Nephron progenitor cell (in vitro differentiated cells): ENCODE results near the gene HPCAL1.

ENCODE experiments used
- DNase-seq: peaks from one replicate; pipeline ENCODE4 v3.0.0; 2021
- H3K27ac Mint-ChIP-seq: 2 replicates; pipeline ENCODE4 v1.8.0; 2021; ENCODE audit warnings: mild to moderate bottlenecking, moderate library complexity, mixed read lengths
- H3K27me3 Mint-ChIP-seq: 2 replicates; pipeline ENCODE4 v1.8.0; 2021; ENCODE audit warnings: mild to moderate bottlenecking, low read depth, mixed read lengths; ENCODE audit not compliant: poor library complexity
- H3K36me3 Mint-ChIP-seq: 2 replicates; pipeline ENCODE4 v1.8.0; 2021; ENCODE audit warnings: low read depth, mixed read lengths
- H3K4me1 Mint-ChIP-seq: 2 replicates; pipeline ENCODE4 v1.8.0; 2021; ENCODE audit warnings: mixed read lengths
- H3K4me3 Mint-ChIP-seq: 2 replicates; pipeline ENCODE4 v1.8.0; 2021; ENCODE audit warnings: mild to moderate bottlenecking, moderate library complexity, mixed read lengths
- H3K9me3 Mint-ChIP-seq: 2 replicates; pipeline ENCODE4 v1.8.0; 2021; ENCODE audit warnings: mild to moderate bottlenecking, moderate library complexity, mixed read lengths
- CTCF ChIP-seq: fragments of 200-600 bp; sonication (generic); IDR thresholded peaks from 2 replicates; pipeline ENCODE4 v1.5.0; 2021; ENCODE audit warnings: antibody characterized with exemption

HPCAL1 gene

DNA sequence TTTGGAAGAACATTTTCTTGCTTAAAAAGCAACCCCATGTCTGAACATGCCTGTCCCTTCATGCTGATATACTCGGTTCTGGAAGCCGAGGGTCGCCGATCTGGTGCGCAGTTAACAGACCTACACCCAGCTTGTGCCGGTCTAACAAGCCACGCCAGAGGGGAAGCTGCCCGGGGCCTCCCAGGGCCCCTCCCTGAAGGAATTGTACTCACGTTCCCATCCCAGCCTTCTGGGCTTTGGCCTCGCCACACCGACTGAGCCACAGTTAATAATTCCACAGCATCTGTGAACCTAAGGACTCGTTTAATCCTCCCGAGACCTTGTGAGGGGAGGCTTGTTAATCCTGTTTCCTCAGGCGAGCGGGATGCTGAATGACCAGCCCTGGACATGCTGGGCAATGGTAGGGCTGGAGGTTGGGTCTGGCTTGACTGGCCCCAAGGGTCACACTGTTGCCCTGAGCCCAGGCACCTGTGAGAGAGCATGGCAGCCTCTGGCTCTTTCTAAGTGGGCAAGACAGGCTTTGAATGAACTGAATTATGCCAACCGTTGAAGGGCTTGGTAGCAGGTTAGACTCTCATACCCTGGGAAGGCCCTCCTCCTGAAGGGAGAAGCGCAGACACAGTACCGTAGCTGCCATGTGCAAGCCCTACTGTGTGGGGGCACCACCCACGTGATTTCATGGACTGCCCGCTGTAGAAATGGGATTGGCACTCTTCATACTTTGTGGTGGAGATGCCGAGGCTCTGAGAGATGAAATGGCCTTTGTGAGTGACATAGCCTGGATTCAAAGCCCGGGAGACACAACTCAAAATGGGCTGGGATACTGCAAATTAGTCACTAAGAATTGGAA is 173.3 kb downstream of the HPCAL1 start:
- Mint-ChIP-seq H3K27me3 (no peaks in the 10 kb centered on the region), H3K4me1 (peaks cover 70% of the 10 kb centered on the region), H3K36me3 (no peaks in the 10 kb centered on the region), H3K4me3 (no peak overlapping the region), H3K27ac (no peak overlapping the region), H3K9me3 (no peaks in the 10 kb centered on the region)
- TF ChIP-seq CTCF = no peak
- DNase-seq = no peak

- Mint-ChIP-seq H3K4me1 (peaks cover 70% of the 10 kb centered on the region), H3K4me3 (peak overlapping the region; percentile 3), H3K9me3 (no peaks in the 10 kb centered on the region), H3K27ac (peak overlapping the region; percentile 50), H3K36me3 (no peaks in the 10 kb centered on the region), H3K27me3 (no peaks in the 10 kb centered on the region)
- no peak for DNase-seq
- TF ChIP-seq CTCF = no peak
Measured at GRCh38 chr2:10476723-10477442, 174.2 kb downstream of the HPCAL1 start.
